K562 (cell line): ENCODE data around the gene MARS1. TPM values are rescaled to one million over a fixed set of nuclear protein-coding genes. Genes with fewer than 3 reads are reported as not detected.
A peak's percentile ranks its signal among the peaks of the same experiment; 100 is the strongest.

Source experiments
- ATAC-seq: fragments of 200-7000 bp; cut with Tn5 transposase; 3 replicates; pipeline ENCODE4 v1.9.1; 2020; ENCODE audit warnings: moderate library complexity
- BruUV-seq: library from RNA; stranded (reverse); fragments of 400-500 nt; replicated peaks from 2 replicates; lab custom pipeline; 2021; lab: Mats Ljungman, UMichigan
- CTCF ChIA-PET: fragments of 300-600 bp; formaldehyde crosslinking; extraction: SDS; loops from one replicate; lab custom pipeline; 2021; ENCODE audit warnings: low intra/inter-chr PET ratio; lab: Yijun Ruan, JAX
- POLR2A ChIA-PET: fragments of 300-600, 350-650 bp; sonication (Branson Sonifier 250); formaldehyde crosslinking; extraction: SDS; loops from one replicate; lab custom pipeline; 2021; ENCODE audit warnings: antibody characterized with exemption, inconsistent platforms; lab: Yijun Ruan, JAX
- DNase-seq, 4 experiments: peaks; one replicate each; pipeline versions ENCODE4 v3.0.0 to v3.0.0-alpha.2; 2011 to 2018; ENCODE audit warnings: low spot score in 3 of 4, mixed read lengths in 3 of 4; ENCODE audit errors: extremely low read depth in 1 of 4
- FAIRE-seq: peaks from 2 replicates; lab custom pipeline; 2011; peaks lifted over from hg19 to GRCh38; lab: Jason Lieb, UNC
- H2AFZ ChIP-seq: 2 replicates; pipeline ENCODE4 v1.6.0; 2011; ENCODE audit warnings: low read depth, low read length, control low read depth, inconsistent platforms
- H3K27ac ChIP-seq: fragments of 200-600 bp; 3 replicates; pipeline ENCODE4 v1.8.0; 2011; ENCODE audit warnings: low read depth, mild to moderate bottlenecking, control low read depth, inconsistent platforms, low read length, moderate library complexity, mixed read lengths; ENCODE audit errors: extremely low read depth
- H3K27me3 ChIP-seq, 2 experiments: fragments of 300-600 bp in 1 of 2; 2 replicates in 1 of 2; 3 replicates in 1 of 2; pipeline versions ENCODE4 v1.6.0 to v1.8.0; 2011; ENCODE audit warnings: inconsistent platforms in 2 of 2, low read length in 2 of 2, mild to moderate bottlenecking in 1 of 2, mixed read lengths in 1 of 2, moderate library complexity in 1 of 2; ENCODE audit not compliant: control insufficient read depth in 2 of 2, insufficient read depth in 2 of 2
- H3K36me3 ChIP-seq: fragments of 300-600 bp; 3 replicates; pipeline ENCODE4 v1.8.0; 2011; ENCODE audit warnings: mild to moderate bottlenecking, low read length, inconsistent platforms; ENCODE audit not compliant: control insufficient read depth, insufficient read depth
- H3K4me1 ChIP-seq, 2 experiments: fragments of 200-600 bp in 1 of 2; replicated peaks in 1 of 2; 2 replicates in 1 of 2; 3 replicates in 1 of 2; pipeline versions ENCODE4 v1.5.1 to v1.8.0; 2011; ENCODE audit warnings: inconsistent platforms in 2 of 2, low read length in 2 of 2, mild to moderate bottlenecking in 1 of 2, mixed read lengths in 1 of 2, moderate library complexity in 1 of 2; ENCODE audit not compliant: control insufficient read depth in 2 of 2, insufficient read depth in 2 of 2
- H3K4me2 ChIP-seq: 2 replicates; pipeline ENCODE4 v1.6.1; 2011; ENCODE audit warnings: low read length, control low read depth, inconsistent platforms, mixed read lengths; ENCODE audit not compliant: insufficient read depth
- H3K4me3 ChIP-seq: fragments of 200-600 bp; sonication (generic), shearing (Covaris generic); 2 replicates; pipeline ENCODE4 v1.5.1; 2016; ENCODE audit warnings: control low read depth, inconsistent platforms
- H3K79me2 ChIP-seq: fragments of 200-600 bp; 3 replicates; pipeline ENCODE4 v1.8.0; 2011; ENCODE audit warnings: low read length, inconsistent platforms; ENCODE audit not compliant: control insufficient read depth, insufficient read depth
- H3K9ac ChIP-seq, 2 experiments: 2 replicates each; pipeline versions ENCODE4 v1.6.0 to v1.6.1; 2011; ENCODE audit warnings: low read depth in 2 of 2, low read length in 2 of 2, control low read depth in 1 of 2, inconsistent platforms in 1 of 2, mild to moderate bottlenecking in 1 of 2, mixed read lengths in 1 of 2; ENCODE audit not compliant: insufficient read depth in 1 of 2
- H3K9me1 ChIP-seq: one replicate; pipeline ENCODE4 v1.6.0; 2011; ENCODE audit warnings: inconsistent platforms, mild to moderate bottlenecking, low read length, moderate library complexity; ENCODE audit not compliant: control insufficient read depth, insufficient read depth
- H3K9me3 ChIP-seq: replicated peaks from 2 replicates; pipeline ENCODE4 v1.5.1; 2011; ENCODE audit warnings: low read depth, low read length, inconsistent platforms; ENCODE audit not compliant: control insufficient read depth, insufficient read depth
- H4K20me1 ChIP-seq: replicated peaks from 2 replicates; pipeline ENCODE4 v1.6.1; 2011; ENCODE audit warnings: low read length, inconsistent platforms, mixed read lengths; ENCODE audit not compliant: control insufficient read depth, insufficient read depth
- CHD4 ChIP-seq: fragments of 200-600 bp; sonication (generic); IDR thresholded peaks from 3 replicates; pipeline ENCODE4 v1.6.1; 2012; ENCODE audit warnings: low read depth, mild to moderate bottlenecking, mixed read lengths, low read length, inconsistent platforms; ENCODE audit not compliant: insufficient read depth, insufficient replicate concordance, poor library complexity, severe bottlenecking
- JUND ChIP-seq, 2 experiments: IDR thresholded peaks; 2 replicates in 1 of 2; 3 replicates in 1 of 2; pipeline ENCODE4 v1.6.1; 2011; ENCODE audit warnings: borderline replicate concordance in 2 of 2, low read depth in 2 of 2, low read length in 2 of 2, improper control_type of control experiment in 1 of 2, missing biosample characterization in 1 of 2, missing genetic modification characterization in 1 of 2, missing genetic modification reagents in 1 of 2
- NCOR1 ChIP-seq: fragments of 450-650 bp; IDR thresholded peaks from 2 replicates; pipeline ENCODE4 v1.6.1; 2016; ENCODE audit warnings: mild to moderate bottlenecking, moderate library complexity
- RAD21 ChIP-seq, 2 experiments: fragments of 250-450 bp in 1 of 2; fragments of 450-650 bp in 1 of 2; sonication (Bioruptor Pico) in 1 of 2; formaldehyde crosslinking in 1 of 2; IDR thresholded peaks in 1 of 2; conservative IDR thresholded peaks in 1 of 2; 2 replicates each; pipeline versions ENCODE4 v1.4.0 to v1.8.0; 2020 to 2022; ENCODE audit warnings: mild to moderate bottlenecking in 2 of 2, moderate library complexity in 1 of 2
- SNRNP70 ChIP-seq: fragments of 200-400 bp; formaldehyde crosslinking; optimal IDR thresholded peaks from 2 replicates; pipeline ENCODE3; 2017; ENCODE audit warnings: low read depth, low read length
- SREBF1 ChIP-seq: fragments of 150-350 bp; IDR thresholded peaks from 2 replicates; pipeline ENCODE4 v1.6.1; 2014; ENCODE audit warnings: antibody characterized with exemption, low read depth, low read length, borderline replicate concordance
- WHSC1 ChIP-seq: IDR thresholded peaks from one replicate; pipeline ENCODE4 v1.6.1; 2012; ENCODE audit warnings: low read length, control low read depth, inconsistent platforms
- XRCC5 ChIP-seq: fragments of 200-400 bp; formaldehyde crosslinking; IDR thresholded peaks from 2 replicates; pipeline ENCODE4 v1.6.1; 2017; ENCODE audit warnings: low read depth, mild to moderate bottlenecking, low read length
- ZNF224 ChIP-seq: sonication (generic); formaldehyde crosslinking; IDR thresholded peaks from 2 replicates; pipeline ENCODE4 v1.8.0; 2022; ENCODE audit warnings: mild to moderate bottlenecking, missing genetic modification reagents
- ZNF280A ChIP-seq: fragments of 450-650 bp; IDR thresholded peaks from 2 replicates; pipeline ENCODE4 v1.6.1; 2018; ENCODE audit warnings: mild to moderate bottlenecking, low read depth; ENCODE audit not compliant: partially characterized antibody
- WGBS: fragments of 100-300 bp; shearing (Covaris generic); methylation state at CpG from one replicate; pipeline ENCODE4 v1.1.6; 2016; ENCODE audit warnings: low coverage, mixed read lengths; ENCODE audit not compliant: insufficient coverage; ENCODE audit errors: missing lambda C conversion rate; 5-methylcytosine and 5-hydroxymethylcytosine counted together
- in situ Hi-C: fragments of 300-500 bp; cut with MboI; formaldehyde crosslinking; loops from 4 replicates; pipeline ENCODE4 v1.15.0; 2018; ENCODE audit warnings: inconsistent platforms, mixed read lengths
- intact Hi-C: fragments of 100-400 bp; cut with micrococcal nuclease; formaldehyde crosslinking; loops from 2 replicates; pipeline ENCODE4 v1.14.2; 2022
- polyA plus RNA-seq, 8 experiments: library from polyadenylated mRNA; depleted of rRNA in 4 of 8; stranded (reverse) in 5 of 8; unstranded in 3 of 8; fragments of >200 nt; fragmentation: Nextera tagmentation in 2 of 8; fragmentation: Illumina TruSeq in 1 of 8; extraction: Ambion mirVana in 2 of 8; extraction: Trizol in 1 of 8; gene quantifications; 2 replicates each; pipeline versions ENCODE4 v1.2.1 to v1.2.3, GENCODE V29; 2011 to 2014; ENCODE audit warnings: inconsistent platforms in 1 of 8, missing spikeins in 1 of 8
- total RNA-seq, 7 experiments: library from RNA; depleted of rRNA in 6 of 7; stranded (reverse); fragments of >200 nt in 6 of 7; fragmentation: Illumina TruSeq in 2 of 7; extraction: Trizol in 2 of 7; gene quantifications; 2 replicates each; pipeline versions ENCODE4 v1.2.1 to v1.2.3, GENCODE V29; 2011 to 2021; ENCODE audit warnings: low replicate concordance in 1 of 7

The MARS1 gene
- total and polyA plus RNA-seq, 9 of the 15 experiments (the other 6 are each of a cell fraction or from before 2014, with no cell fraction given): 117 to 382 (median 220) TPM

DNA sequence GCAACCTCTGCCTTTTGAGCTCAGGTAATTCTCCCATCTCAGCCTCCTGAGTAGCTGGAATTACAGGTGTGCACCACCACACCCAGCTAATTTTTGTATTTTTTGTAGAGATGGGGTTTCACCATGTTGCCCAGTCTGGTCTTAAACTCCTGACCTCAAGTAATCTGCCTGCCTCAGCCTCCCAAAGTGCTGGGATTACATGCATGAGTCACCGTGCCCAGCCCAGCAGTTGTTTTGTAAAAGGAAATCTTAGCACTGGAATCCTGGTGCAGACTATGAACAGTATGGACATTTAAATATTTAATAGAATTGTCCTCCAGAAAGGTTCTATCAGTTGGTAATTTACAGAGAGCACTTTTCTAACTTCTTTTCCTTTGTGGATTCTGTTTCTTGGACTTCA lies 73.2 kb downstream of the MARS1 start (continued):
- TF ChIP-seq JUND (IDR thresholded peaks at IDR 0.05; ENCODE audit: borderline replicate concordance, low read depth, low read length) (peak; percentile 64; the same call in 1 of the 2 replicates), JUND (tag; IDR thresholded peaks at IDR 0.05; ENCODE audit: borderline replicate concordance, low read depth, low read length) (peak; percentile 33; the same call in 1 of the 3 replicates)

DNA sequence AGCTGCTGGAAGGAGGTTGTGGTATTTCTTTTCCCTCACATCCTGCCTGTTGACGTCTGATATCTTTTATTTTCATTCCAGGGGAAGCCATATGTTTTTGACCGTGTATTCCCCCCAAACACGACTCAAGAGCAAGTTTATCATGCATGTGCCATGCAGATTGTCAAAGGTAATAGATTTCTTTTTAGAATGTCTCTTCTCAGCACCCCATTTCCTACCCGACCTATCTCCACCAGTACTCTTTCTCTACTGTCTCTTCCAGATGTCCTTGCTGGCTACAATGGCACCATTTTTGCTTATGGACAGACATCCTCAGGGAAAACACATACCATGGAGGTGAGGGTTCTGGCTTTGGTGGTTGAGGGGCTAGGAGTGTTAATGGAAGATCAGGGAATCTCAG lies 75.5 kb downstream of the MARS1 start:
- intact Hi-C loops (no loop called here), in situ Hi-C loops (no loop called here)
- Histone ChIP-seq H3K4me3 (no peak overlapping the region), H2AFZ (no peak overlapping the region), H3K4me1 (peaks cover 2 to 10% of the 10 kb centered on the region in 2 experiments; a peak in 2 of 5 replicates), H3K4me2 (no peak overlapping the region), H4K20me1 (no peaks in the 10 kb centered on the region), H3K36me3 (peaks cover 21% of the 10 kb centered on the region; the same call in 2 of the 3 replicates), H3K27me3 (no peaks in the 10 kb centered on the region), H3K9ac (no peak overlapping the region), H3K79me2 (peaks cover 11% of the 10 kb centered on the region; the same call in 1 of the 3 replicates), H3K27ac (no peak overlapping the region), H3K9me1 (no peaks in the 10 kb centered on the region), H3K9me3 (no peaks in the 10 kb centered on the region)
- DNase-seq (no peak), FAIRE-seq (no peak), ATAC-seq (no peak)
- CTCF ChIA-PET: no interaction called here
- BruUV-seq: no TSS peak
- 50% methylated on average over 4 of the region's 4 CpGs for WGBS
- POLR2A ChIA-PET: interaction anchor here (2.5 kb wide), 1 partner anchor 10 kb away, joined by 16 read pairs; no protein-coding TSS in a partner anchor
- no peak for TF ChIP-seq NCOR1
- no peak for TF ChIP-seq CHD4
- TF ChIP-seq WHSC1: no peak
- no peak for TF ChIP-seq SREBF1
- TF ChIP-seq XRCC5: no peak
- no peak for TF ChIP-seq ZNF224
- no peak for TF ChIP-seq RAD21 (CRISPR knock-in tag; conservative IDR thresholded peaks at IDR 0.05 in 1 of 2, IDR thresholded peaks at IDR 0.05 in 1 of 2)
- TF ChIP-seq ZNF280A: no peak
- no peak for TF ChIP-seq SNRNP70
